Adrenal gland (tissue), 5 donors: ENCODE results near the gene CLRN2.

ENCODE experiments used
- POLR2A ChIP-seq, 2 donors: fragments of 450-650 bp; IDR thresholded peaks; one replicate each; pipeline ENCODE4 v1.6.1; 2017; ENCODE audit warnings: antibody characterized with exemption in 2 of 2, mild to moderate bottlenecking in 2 of 2, moderate library complexity in 1 of 2
- TF ChIP-seq, protein P1 (sequence below), 6 experiments: fragments of 450-650 bp in 4 of 6; fragments of 200-600 bp in 2 of 6; sonication (generic) in 1 of 6; IDR thresholded peaks; 1 replicate in 5 of 6; 2 replicates in 1 of 6; pipeline versions ENCODE4 v1.5.1 to v1.8.0; 2016 to 2021; ENCODE audit warnings: antibody characterized with exemption in 6 of 6, mild to moderate bottlenecking in 2 of 6, moderate library complexity in 1 of 6
- donor health status: DM: no; HTN: no; CAD: no.

DNA sequence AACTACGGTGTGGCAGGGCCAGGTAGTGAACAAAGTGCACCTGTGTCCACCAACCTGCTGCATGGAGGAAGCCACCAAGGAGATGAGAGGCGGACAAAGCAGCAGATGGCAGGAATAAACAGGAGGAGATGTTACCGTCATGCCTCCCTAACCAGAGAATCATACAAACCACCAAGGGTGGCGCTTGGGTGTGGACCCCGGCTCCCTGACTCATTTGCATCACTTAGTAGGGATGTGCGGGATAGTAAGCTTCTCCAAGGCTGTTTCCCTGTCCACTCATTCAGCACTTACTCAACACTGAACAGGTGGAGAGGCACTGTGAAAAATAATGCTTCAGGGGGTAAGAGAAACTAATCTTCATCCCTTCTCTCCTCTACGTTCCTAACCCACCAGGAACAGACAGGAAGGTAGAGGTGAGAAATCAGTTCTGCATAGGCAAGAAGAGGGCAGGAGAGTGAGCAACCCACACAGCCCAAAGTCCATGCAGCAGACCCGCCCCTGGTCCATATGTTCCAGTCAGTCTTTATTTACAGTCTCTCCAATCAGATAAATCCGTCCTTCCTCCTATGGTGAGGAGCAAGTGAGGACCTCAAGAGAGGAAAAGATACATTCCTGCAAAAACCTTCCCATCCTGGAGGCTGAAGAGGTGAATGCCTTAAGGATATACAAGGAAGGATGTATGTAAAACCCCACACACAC is 37.0 kb upstream of the CLRN2 start:
- TF ChIP-seq, protein P1, sequence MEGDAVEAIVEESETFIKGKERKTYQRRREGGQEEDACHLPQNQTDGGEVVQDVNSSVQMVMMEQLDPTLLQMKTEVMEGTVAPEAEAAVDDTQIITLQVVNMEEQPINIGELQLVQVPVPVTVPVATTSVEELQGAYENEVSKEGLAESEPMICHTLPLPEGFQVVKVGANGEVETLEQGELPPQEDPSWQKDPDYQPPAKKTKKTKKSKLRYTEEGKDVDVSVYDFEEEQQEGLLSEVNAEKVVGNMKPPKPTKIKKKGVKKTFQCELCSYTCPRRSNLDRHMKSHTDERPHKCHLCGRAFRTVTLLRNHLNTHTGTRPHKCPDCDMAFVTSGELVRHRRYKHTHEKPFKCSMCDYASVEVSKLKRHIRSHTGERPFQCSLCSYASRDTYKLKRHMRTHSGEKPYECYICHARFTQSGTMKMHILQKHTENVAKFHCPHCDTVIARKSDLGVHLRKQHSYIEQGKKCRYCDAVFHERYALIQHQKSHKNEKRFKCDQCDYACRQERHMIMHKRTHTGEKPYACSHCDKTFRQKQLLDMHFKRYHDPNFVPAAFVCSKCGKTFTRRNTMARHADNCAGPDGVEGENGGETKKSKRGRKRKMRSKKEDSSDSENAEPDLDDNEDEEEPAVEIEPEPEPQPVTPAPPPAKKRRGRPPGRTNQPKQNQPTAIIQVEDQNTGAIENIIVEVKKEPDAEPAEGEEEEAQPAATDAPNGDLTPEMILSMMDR (IDR thresholded peaks at IDR 0.05): no peak
- no peak for TF ChIP-seq POLR2A (IDR thresholded peaks at IDR 0.05)
